Neutrophil (primary cell): ENCODE data around the gene CEP131.

ENCODE experiments used
- H3K27ac ChIP-seq: fragments of 200-600 bp; sonication (generic); 2 replicates; pipeline ENCODE4 v1.5.1; 2016; ENCODE audit warnings: mild to moderate bottlenecking, moderate library complexity
- H3K27me3 ChIP-seq: fragments of 200-600 bp; sonication (generic); 2 replicates; pipeline ENCODE4 v1.6.0; 2016; ENCODE audit warnings: mild to moderate bottlenecking
- H3K36me3 ChIP-seq: fragments of 200-600 bp; sonication (generic); 2 replicates; pipeline ENCODE4 v1.5.1; 2017
- H3K4me1 ChIP-seq, 2 experiments: fragments of 200-600 bp in 1 of 2; sonication (generic) in 1 of 2; 1 replicate in 1 of 2; 2 replicates in 1 of 2; pipeline versions ENCODE4 v1.5.1 to v1.6.1; 2013 to 2016; ENCODE audit warnings: low read depth in 1 of 2, low read length in 1 of 2, mild to moderate bottlenecking in 1 of 2, moderate library complexity in 1 of 2; ENCODE audit not compliant: control insufficient read depth in 1 of 2, insufficient read depth in 1 of 2
- H3K4me3 ChIP-seq, 2 experiments: fragments of 200-600 bp in 1 of 2; sonication (generic) in 1 of 2; 1 replicate in 1 of 2; 2 replicates in 1 of 2; pipeline ENCODE4 v1.5.1; 2013 to 2016; ENCODE audit warnings: low read depth in 1 of 2, low read length in 1 of 2, mild to moderate bottlenecking in 1 of 2, moderate library complexity in 1 of 2
- H3K9me3 ChIP-seq: fragments of 200-600 bp; sonication (generic); 2 replicates; pipeline ENCODE4 v1.5.1; 2016
- CTCF ChIP-seq: fragments of 200-600 bp; sonication (generic); IDR thresholded peaks from 2 replicates; pipeline ENCODE4 v1.5.1; 2016; ENCODE audit warnings: antibody characterized with exemption

CEP131 gene

GRCh38 chr17:81222906-81223761 is at the start of gene CEP131:
TSS of gene CEP131 (minus strand) at chr17:81222965. CDS start at chr17:81220056, 2,909 bp downstream.
- H3K9me3 ChIP-seq, result no peaks in the 10 kb centered on the region

GRCh38 chr17:81271226-81271625 is 48.5 kb upstream of the CEP131 start:
- peaks cover 77 to 80% of the 10 kb centered on the region in 2 experiments for H3K4me1 ChIP-seq
- H3K36me3 ChIP-seq, result peaks cover 53% of the 10 kb centered on the region
- H3K9me3 ChIP-seq, result no peaks in the 10 kb centered on the region
- H3K27me3 ChIP-seq, result no peaks in the 10 kb centered on the region
- H3K27ac ChIP-seq, result peak overlapping the region; percentile 67
- H3K4me3 ChIP-seq, result no peak overlapping the region
- TF ChIP-seq CTCF, result no peak

More at GRCh38 chr17:81222906-81223761, at the start of gene CEP131:
- peaks cover 25 to 33% of the 10 kb centered on the region in 2 experiments for H3K4me1 ChIP-seq
- H3K27ac ChIP-seq, result peak within 1 kb of the TSS; percentile 64
- TF ChIP-seq CTCF, result peak; percentile 52
- H3K4me3 ChIP-seq, result peak within 1 kb of the TSS; percentile 72 to 89
- no peaks in the 10 kb centered on the region for H3K27me3 ChIP-seq
- peaks cover 6% of the 10 kb centered on the region for H3K36me3 ChIP-seq

- TF ChIP-seq CTCF, result no peak
- no peaks in the 10 kb centered on the region for H3K9me3 ChIP-seq
- peaks cover 54% of the 10 kb centered on the region for H3K36me3 ChIP-seq
- H3K27me3 ChIP-seq, result no peaks in the 10 kb centered on the region
- no peak overlapping the region for H3K4me3 ChIP-seq
- H3K4me1 ChIP-seq, result peaks cover 86 to 89% of the 10 kb centered on the region in 2 experiments
- H3K27ac ChIP-seq, result peak overlapping the region; percentile 67
Observed at GRCh38 chr17:81270279-81270678, 47.5 kb upstream of the CEP131 start.

GRCh38 chr17:81267390-81268067 is 44.8 kb upstream of the CEP131 start:
- H3K36me3 ChIP-seq, result peaks cover 58% of the 10 kb centered on the region

GRCh38 chr17:81265576-81265975 is 42.8 kb upstream of the CEP131 start:
- no peak for TF ChIP-seq CTCF
- no peaks in the 10 kb centered on the region for H3K27me3 ChIP-seq
- H3K4me1 ChIP-seq, result peaks cover 50 to 52% of the 10 kb centered on the region in 2 experiments
- H3K36me3 ChIP-seq, result peaks cover 65% of the 10 kb centered on the region
- H3K4me3 ChIP-seq, result no peak overlapping the region
- H3K9me3 ChIP-seq, result no peaks in the 10 kb centered on the region
- H3K27ac ChIP-seq, result peak overlapping the region; percentile 74

More at GRCh38 chr17:81267390-81268067, 44.8 kb upstream of the CEP131 start:
- Histone ChIP-seq H3K9me3 (no peaks in the 10 kb centered on the region), H3K27me3 (no peaks in the 10 kb centered on the region), H3K4me1 (peaks cover 69% of the 10 kb centered on the region in 2 experiments), H3K4me3 (no peak overlapping the region), H3K27ac (peak overlapping the region; percentile 74)
- TF ChIP-seq CTCF, result no peak
